A172 (cell line): ENCODE measurements around the gene CD99. TPM values are rescaled to one million over a fixed set of nuclear protein-coding genes. Genes with fewer than 3 reads are reported as not detected.
"Not testable (repeated sequence)": the region's sequence is repeated elsewhere in the genome, so short reads cannot be mapped to it uniquely, and the experiment has no call there.

Source experiments
- DNase-seq: peaks from one replicate; pipeline ENCODE4 v3.0.0-alpha.2; 2015; ENCODE audit warnings: low spot score
- total RNA-seq: library from RNA; depleted of rRNA; stranded (reverse); fragments of >200 nt; shearing (Covaris generic); gene quantifications from 2 replicates; pipeline ENCODE4 v1.2.3, GENCODE V29; 2014

The CD99 gene
- total RNA-seq, 1 experiment from 2014 or later, result 705 TPM

DNA sequence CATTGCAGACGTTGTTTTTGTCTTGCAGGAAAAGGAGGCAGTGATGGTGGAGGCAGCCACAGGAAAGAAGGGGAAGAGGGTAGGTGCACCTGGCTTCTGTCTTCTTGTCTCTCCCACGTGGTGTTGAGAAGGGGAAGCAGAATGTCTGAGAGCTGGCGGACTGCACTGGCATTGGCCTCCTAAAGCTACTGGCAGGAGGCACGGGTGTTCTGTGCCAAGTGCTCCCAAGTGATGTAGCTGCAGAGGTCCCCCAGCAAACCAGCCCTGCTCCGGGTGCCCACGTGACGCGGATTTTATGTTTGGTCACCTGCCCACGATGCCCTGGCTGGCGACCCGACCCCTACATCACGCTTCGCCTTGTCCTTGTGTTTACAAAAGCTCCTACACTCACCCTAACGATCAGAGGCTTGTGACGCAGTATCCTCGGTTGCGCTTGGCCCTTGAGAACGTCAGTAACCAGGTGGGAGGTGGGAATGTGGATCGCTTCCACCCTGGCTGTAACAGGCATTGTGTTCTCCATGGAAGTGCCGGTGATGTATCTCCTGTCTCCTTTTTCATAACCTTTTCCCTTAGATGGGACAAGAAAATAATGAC, 32.3 kb downstream of the CD99 start:
- no peak for DNase-seq

DNA sequence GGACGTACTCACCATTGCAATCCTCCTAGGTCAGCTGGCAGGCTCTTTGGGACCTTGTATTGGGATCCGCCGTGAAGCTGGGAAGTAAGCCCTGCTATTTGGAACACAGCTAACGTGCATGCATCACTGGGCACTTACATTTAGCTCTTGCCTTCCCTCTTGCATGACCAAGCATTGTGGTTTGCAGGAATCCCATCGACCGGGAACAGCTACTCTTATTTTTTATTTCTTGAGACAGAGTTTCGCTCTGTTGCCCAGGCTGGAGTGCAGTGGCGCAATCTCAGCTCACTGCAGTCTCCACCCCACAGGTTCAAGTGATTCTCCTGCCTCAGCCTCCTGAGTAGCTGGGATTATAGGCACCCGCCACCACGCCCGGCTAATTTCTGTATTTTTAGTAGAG, 36.2 kb downstream of the CD99 start:
- not testable (repeated sequence) for DNase-seq

DNA sequence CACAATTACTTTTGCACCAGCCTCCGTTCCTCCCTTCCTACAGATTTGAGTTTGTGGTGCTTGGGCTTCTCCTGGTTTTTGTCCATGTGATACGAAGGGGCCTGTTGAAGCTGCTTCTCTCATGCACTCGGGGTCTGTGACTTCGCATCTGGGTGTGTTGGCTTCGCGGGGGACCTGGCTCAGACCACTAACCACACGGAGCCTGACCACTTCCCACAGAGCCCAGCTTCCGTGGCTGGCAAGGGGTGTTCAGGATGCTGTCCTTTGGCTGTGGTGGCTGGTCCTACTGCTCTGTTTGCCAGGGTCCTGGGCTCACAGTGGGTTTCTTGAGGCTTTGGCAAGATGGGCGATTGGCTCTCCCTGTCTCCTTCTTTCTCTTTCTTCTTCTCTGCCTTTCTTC, 41.0 kb downstream of the CD99 start:
- no peak for DNase-seq

DNA sequence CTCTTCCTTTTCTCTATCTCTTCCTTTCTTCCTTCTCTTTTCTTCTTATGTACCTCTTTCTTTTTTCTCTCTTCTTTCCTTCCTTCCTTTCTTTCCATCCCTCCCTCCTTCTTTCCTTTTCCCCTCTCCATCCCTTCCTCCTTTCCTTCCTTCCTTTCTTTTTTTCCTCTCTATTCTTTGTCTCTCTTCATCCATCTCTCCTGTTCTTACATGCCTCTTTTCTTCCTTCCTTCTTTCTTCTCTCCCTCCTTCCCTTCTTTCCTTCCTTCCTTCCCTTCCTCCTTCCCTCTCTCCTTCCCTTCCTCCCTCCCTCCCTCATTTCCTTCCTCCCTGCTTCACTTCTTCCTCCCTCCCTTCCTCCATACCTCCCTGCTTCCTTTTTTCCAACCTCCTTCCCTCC, 41.6 kb downstream of the CD99 start:
- DNase-seq, result no peak

GRCh38 chrX:2733286-2733685, 42.2 kb downstream of the CD99 start:
- no peak for DNase-seq

DNA sequence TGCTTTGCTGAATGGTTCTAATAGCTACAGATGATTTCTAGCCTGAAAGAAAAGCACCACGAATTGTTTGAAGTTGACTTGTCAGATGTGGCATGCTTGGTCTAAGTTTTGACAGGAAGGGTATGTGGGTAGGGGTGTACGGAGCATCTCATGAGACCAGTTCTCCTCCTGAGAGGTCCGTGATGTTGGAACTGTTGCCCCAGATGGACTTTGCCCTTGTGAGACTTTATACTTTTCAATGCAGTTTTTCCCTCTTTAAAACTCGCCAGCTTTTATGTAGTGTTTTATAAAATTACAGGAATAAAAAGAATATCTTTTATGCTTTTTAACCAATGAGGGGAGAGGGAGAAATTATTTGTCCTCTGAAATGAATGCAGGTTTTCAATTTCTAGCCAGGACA, 44.2 kb downstream of the CD99 start:
- no peak for DNase-seq

- DNase-seq, result no peak
Observed at GRCh38 chrX:2740672-2741071, 49.6 kb downstream of the CD99 start.

DNA sequence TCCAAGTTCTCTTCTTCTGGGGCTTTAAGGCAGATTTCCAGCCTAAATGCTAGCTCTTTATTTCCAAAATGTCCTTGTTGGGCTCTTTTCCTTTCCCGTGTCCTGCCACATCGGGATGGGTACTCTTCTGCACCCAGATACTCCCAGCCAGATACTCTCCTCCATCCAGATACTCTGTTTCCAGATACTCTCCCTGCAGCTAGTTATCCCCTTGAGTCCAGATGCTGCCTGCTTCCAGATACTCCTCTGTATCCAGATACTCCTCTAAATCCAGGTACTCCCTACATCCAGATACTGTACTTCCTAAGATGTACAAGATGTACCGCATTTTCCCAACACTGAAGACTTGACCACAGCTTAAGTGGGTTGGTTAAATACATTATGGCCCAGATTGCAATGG, 50.3 kb downstream of the CD99 start:
- no peak for DNase-seq

- not testable (repeated sequence) for DNase-seq
Observed at GRCh38 chrX:2746250-2746649, 55.2 kb downstream of the CD99 start.

GRCh38 chrX:2748171-2748814, 57.2 kb downstream of the CD99 start:
- no peak for DNase-seq

DNA sequence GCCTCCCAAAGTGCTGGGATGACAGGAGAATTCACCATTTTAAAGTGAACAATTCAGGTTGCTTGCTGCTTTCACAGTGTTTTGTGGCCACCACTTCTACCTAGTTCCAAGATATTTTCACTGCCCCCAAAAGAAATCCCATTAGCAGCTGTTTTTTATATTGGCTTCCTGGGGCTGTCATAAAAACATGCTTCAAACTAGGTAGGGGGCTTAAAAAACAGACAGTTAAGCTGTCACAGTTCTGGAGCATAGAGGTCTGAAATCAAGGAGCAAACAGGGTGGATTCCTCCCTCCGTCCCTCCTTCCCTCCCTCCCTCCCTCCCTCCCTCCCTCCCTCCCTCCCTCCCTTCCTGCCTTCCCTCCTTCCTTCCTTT, 57.7 kb downstream of the CD99 start:
- DNase-seq, result no peak

- no peak for DNase-seq
Observed at GRCh38 chrX:2751291-2751690, 60.2 kb downstream of the CD99 start.

GRCh38 chrX:2751874-2752300, 60.8 kb downstream of the CD99 start, which contains the start of gene XG:
Gene XG (plus strand): TSS chrX:2752040. CDS start chrX:2752275, 235 bp downstream.
- not testable (repeated sequence) for DNase-seq

- DNase-seq, result peak; percentile 20
Observed at GRCh38 chrX:2752441-2752840, 61.3 kb downstream of the CD99 start.

- peak; percentile 45 for DNase-seq
Observed at GRCh38 chrX:2755163-2755715, 64.1 kb downstream of the CD99 start.

- no peak for DNase-seq
Observed at GRCh38 chrX:2756548-2756947, 65.5 kb downstream of the CD99 start.

GRCh38 chrX:2761246-2761645, 70.2 kb downstream of the CD99 start:
- DNase-seq, result no peak

GRCh38 chrX:2762671-2763070, 71.6 kb downstream of the CD99 start:
- not testable (repeated sequence) for DNase-seq

- not testable (repeated sequence) for DNase-seq
Observed at GRCh38 chrX:2764766-2765548, 73.9 kb downstream of the CD99 start.

GRCh38 chrX:2765549-2765830, 74.4 kb downstream of the CD99 start:
- no peak for DNase-seq

DNA sequence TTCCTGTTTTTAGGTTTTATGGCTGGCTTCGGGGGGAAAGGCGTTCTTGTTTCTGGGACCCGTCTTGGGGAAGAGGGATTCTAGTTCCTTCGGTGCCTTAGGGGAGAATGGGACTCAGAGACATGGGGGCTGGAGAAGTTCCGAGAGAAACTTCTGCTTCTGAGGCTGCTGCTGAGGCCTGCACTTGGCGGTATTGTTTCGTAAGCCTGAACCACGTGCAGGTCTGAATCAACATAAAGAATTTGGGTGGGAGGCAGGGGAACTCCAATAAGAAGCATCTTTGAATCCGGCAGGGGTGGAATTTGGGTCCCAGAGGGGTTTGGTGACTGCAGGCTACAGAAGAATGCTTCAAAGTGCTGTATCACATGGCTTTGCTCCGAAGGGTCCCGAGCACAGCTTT, 75.8 kb downstream of the CD99 start:
- DNase-seq, result no peak

DNA sequence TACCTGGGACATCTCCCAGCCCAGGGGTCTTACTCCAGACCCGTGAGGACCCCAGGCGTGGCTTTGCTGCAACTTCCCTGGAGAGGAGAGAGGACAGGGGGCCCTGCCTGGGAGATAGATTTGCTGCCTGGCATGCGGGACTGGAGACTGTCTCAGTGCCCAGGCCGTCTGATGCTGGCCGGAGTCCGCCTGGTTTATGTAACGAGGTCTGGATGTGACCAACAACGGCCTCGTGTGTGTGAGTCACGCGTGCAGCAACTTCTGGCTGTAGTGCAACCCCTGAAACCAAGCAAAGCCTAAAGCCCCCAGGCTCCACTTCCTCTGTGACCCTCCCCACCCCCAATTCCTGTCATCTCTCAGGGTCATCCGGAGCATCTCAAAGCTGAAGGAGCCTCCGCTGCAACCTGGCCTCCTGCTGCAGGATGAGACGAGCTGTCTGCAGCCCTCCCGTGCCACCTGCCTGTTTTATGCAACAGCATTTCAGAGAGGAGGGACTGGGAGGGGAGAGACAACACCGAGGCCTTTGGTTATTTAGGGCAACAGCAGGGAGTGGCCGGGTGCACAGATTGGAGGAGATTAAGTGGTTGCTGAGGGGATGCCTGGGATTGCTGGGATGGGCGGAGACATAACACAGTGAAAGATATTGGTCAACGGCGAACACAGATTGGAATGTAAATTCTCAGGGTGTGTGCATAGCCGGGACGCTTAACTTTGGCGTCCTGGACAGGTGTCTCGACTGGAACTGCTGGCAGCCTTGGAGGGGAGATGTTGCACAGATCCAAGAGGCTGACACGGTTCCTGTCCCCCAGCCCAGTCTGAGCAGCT, 76.7 kb downstream of the CD99 start:
- peak; percentile 94 for DNase-seq
